Ascending aorta (tissue), 2 donors: ENCODE results near the gene GPS1. TPM values are rescaled to one million over a fixed set of nuclear protein-coding genes. Genes with fewer than 3 reads are reported as not detected.

Source experiments
- DNase-seq, 2 donors: peaks; one replicate each; pipeline ENCODE4 v3.0.0-alpha.2; 2019; ENCODE audit warnings: low spot score in 2 of 2
- H3K27ac ChIP-seq, 2 donors: fragments of 200-600 bp; sonication (generic); one replicate each; pipeline ENCODE4 v1.5.1; 2016 to 2017; ENCODE audit warnings: mild to moderate bottlenecking in 1 of 2
- H3K27me3 ChIP-seq: fragments of 200-600 bp; sonication (generic); one replicate; pipeline ENCODE4 v1.5.1; 2017
- H3K36me3 ChIP-seq, 2 donors: fragments of 200-600 bp; sonication (generic); one replicate each; pipeline ENCODE4 v1.5.1; 2016
- H3K4me1 ChIP-seq, 2 donors: fragments of 200-600 bp; sonication (generic); one replicate each; pipeline ENCODE4 v1.5.1; 2016 to 2017; ENCODE audit warnings: mild to moderate bottlenecking in 1 of 2
- H3K4me3 ChIP-seq, 2 donors: fragments of 200-600 bp; sonication (generic); one replicate each; pipeline ENCODE4 v1.5.1; 2016 to 2017; ENCODE audit warnings: mild to moderate bottlenecking in 1 of 2
- H3K9me3 ChIP-seq, 2 donors: fragments of 200-600 bp; sonication (generic); one replicate each; pipeline ENCODE4 v1.5.1; 2016
- intact Hi-C: fragments of 100-400 bp; cut with DNase I; formaldehyde crosslinking; loops from one replicate; pipeline ENCODE4 v1.15.1; 2023
- total RNA-seq: library from RNA; depleted of rRNA; stranded (reverse); fragments of >200 nt; gene quantifications from one replicate; pipeline ENCODE4 v1.1.0, GENCODE V29; 2016
- TF ChIP-seq, protein P1 (sequence below), 3 experiments: fragments of 200-600 bp in 2 of 3; fragments of 450-650 bp in 1 of 3; sonication (generic) in 2 of 3; IDR thresholded peaks; one replicate each; pipeline ENCODE4 v1.5.1; 2016 to 2019; ENCODE audit warnings: antibody characterized with exemption in 3 of 3, mild to moderate bottlenecking in 1 of 3, moderate library complexity in 1 of 3

Gene GPS1
- total RNA-seq, 1 donor from 2014 or later: 42.1 TPM

DNA sequence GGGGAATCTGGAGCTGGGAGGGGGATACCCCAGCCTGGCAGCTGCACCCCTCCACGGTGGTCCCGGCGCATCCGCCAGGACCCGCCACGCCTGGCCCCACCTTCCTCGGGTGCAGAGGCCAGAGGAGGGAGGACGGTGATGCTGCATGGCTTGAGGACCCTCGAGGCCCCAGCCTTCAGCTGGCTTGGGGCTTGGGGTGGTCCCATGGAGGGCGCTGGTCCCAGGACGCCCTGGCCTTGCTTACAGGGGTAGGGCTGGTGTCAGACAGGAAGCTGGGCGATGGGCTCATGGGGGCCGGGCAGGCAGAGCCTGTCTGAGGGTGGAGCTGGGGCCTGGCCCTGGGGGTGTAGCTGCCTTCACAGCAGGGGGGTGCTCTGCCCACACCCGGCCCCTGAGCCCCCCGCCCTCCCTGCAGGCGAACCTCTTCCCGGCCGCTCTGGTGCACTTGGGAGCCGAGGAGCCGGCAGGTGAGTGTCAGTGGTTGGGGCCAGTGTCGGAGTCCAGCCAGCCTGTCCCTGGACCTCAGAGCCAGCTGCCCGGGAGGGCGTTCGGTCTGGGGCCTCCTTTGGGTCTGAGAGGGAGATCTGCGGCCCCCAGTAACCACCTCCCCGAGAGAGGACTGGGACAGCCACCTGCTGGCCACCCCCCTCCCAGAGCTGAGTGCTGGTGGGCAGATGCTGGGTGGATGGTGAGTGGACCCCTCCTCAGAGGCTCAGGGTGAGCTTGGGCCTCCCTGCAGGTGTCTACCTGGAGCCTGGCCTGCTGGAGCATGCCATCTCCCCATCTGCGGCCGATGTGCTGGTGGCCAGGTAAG, 35.4 kb upstream of the GPS1 start:
- Histone ChIP-seq H3K27me3 (no peaks in the 10 kb centered on the region), H3K4me3 (no peak overlapping the region), H3K4me1 (peaks cover 7 to 16% of the 10 kb centered on the region in 2 donors), H3K9me3 (no peaks in the 10 kb centered on the region), H3K27ac (no peak overlapping the region), H3K36me3 (peaks cover 0 to 14% of the 10 kb centered on the region in 2 donors)
- TF ChIP-seq, protein P1, sequence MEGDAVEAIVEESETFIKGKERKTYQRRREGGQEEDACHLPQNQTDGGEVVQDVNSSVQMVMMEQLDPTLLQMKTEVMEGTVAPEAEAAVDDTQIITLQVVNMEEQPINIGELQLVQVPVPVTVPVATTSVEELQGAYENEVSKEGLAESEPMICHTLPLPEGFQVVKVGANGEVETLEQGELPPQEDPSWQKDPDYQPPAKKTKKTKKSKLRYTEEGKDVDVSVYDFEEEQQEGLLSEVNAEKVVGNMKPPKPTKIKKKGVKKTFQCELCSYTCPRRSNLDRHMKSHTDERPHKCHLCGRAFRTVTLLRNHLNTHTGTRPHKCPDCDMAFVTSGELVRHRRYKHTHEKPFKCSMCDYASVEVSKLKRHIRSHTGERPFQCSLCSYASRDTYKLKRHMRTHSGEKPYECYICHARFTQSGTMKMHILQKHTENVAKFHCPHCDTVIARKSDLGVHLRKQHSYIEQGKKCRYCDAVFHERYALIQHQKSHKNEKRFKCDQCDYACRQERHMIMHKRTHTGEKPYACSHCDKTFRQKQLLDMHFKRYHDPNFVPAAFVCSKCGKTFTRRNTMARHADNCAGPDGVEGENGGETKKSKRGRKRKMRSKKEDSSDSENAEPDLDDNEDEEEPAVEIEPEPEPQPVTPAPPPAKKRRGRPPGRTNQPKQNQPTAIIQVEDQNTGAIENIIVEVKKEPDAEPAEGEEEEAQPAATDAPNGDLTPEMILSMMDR (IDR thresholded peaks at IDR 0.05): no peak
- DNase-seq: no peak
- intact Hi-C loops: no loop called here

DNA sequence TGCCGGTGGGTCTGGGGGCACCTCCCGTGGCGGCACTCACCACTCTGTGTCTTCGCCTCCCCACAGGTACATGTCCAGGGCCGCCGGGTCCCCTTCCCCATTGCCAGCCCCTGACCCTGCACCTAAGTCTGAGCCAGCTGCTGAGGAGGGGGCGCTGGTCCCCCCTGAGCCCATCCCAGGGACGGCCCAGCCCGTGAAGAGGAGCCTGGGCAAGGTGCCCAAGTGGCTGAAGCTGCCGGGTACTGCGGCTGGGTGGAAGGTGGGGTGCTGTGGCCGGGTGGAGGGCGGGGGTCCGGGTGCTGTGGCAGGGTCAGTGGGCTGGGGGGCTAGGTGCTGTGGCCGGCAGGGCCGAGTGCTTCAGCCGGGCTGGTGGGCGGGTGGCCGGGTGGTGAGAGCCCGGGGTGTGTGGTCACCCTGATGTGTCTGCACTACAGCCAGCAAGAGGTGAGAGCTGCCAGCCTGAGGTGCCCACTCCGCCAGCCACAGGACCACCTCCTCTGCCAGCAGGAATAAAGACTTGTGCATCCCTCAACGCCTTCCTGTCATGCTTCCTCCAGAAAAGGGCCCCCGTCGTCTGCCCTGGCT, 34.7 kb upstream of the GPS1 start:
- Histone ChIP-seq H3K27me3 (no peaks in the 10 kb centered on the region), H3K4me3 (no peak overlapping the region), H3K27ac (no peak overlapping the region), H3K4me1 (peaks cover 14 to 23% of the 10 kb centered on the region in 2 donors), H3K9me3 (no peaks in the 10 kb centered on the region), H3K36me3 (peaks cover 0 to 14% of the 10 kb centered on the region in 2 donors)
- intact Hi-C loops: no loop called here
- DNase-seq: no peak
- TF ChIP-seq, protein P1 (IDR thresholded peaks at IDR 0.05): no peak

DNA sequence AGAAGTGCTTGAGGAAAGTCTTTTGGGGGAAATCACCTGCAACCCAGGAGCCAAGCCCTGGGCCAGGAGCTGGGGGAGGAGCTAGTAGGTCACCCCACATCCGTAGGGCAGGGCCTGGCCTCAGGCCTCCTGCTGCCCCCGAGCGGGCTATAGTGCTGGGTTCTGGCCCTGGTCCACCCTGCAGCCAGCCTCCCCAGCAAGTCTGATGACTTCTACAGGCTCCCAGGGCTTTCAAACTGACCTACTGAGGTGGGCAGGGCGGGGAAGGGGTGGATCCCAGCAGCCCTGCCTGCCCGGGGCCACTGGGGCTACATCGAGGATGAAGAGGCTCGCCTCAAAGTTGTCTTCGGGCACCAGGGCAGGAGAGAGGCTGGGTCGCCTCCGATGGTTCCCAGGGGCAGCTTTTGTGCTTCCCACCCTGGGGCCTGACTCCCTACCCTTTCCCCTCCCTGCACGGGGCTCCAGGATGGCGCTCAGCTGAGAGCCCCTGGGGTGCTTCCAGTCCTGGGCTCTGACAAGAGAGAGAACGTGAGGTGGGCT, 34.0 kb upstream of the GPS1 start:
- H3K27ac ChIP-seq: no peak overlapping the region
- TF ChIP-seq, protein P1 (IDR thresholded peaks at IDR 0.05): no peak
- intact Hi-C loops: no loop called here
- H3K27me3 ChIP-seq: no peaks in the 10 kb centered on the region
- no peak overlapping the region for H3K4me3 ChIP-seq
- no peaks in the 10 kb centered on the region for H3K9me3 ChIP-seq
- DNase-seq: no peak
- peaks cover 0 to 14% of the 10 kb centered on the region in 2 donors for H3K36me3 ChIP-seq
- H3K4me1 ChIP-seq: peaks cover 16 to 24% of the 10 kb centered on the region in 2 donors

DNA sequence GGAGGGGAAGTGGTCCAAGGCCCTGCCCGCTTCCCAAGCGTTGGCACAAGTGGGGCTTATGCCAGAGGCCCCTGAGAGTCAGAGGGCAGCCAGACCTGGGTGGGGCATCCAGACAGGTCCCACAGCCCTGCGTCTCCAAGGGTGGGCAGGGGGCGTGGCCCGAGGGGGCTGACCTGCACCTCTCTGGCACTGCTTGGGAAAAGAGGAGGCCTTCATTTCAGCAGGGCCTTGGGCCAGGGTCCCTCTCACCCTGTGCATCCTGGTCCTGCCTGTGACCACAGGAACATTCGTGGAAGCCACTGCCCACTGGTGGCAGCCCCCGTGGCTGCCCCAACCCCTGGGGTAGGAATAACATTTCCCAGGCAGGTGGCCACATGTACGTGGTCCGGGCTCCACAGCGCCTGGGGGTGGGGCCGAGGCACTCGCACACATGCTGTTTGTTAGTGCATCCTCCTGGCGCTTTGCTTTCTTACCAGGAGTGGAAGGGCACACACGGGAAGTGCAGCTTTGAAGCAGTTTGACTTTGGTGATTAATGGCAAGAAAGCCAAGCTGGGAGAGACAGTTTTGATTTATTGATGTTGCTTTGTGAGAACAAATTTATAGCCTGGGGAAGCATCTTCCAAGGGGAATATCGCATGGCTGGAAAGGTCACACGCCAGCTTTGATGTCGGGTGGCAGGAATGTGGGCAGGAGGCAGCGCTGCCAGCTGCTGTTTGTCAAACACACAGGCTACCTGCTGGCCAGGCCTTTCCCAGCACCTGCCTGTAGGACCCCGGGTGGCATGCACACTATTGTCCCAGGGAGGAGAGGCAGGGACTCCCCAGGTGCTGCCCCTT, 33.3 kb upstream of the GPS1 start:
- Histone ChIP-seq H3K27me3 (no peaks in the 10 kb centered on the region), H3K36me3 (peaks cover 0 to 14% of the 10 kb centered on the region in 2 donors), H3K27ac (no peak overlapping the region), H3K4me1 (peaks cover 16 to 17% of the 10 kb centered on the region in 2 donors), H3K9me3 (no peaks in the 10 kb centered on the region), H3K4me3 (no peak overlapping the region)
- intact Hi-C loops: no loop called here
- TF ChIP-seq, protein P1 (IDR thresholded peaks at IDR 0.05): no peak
- DNase-seq: no peak

DNA sequence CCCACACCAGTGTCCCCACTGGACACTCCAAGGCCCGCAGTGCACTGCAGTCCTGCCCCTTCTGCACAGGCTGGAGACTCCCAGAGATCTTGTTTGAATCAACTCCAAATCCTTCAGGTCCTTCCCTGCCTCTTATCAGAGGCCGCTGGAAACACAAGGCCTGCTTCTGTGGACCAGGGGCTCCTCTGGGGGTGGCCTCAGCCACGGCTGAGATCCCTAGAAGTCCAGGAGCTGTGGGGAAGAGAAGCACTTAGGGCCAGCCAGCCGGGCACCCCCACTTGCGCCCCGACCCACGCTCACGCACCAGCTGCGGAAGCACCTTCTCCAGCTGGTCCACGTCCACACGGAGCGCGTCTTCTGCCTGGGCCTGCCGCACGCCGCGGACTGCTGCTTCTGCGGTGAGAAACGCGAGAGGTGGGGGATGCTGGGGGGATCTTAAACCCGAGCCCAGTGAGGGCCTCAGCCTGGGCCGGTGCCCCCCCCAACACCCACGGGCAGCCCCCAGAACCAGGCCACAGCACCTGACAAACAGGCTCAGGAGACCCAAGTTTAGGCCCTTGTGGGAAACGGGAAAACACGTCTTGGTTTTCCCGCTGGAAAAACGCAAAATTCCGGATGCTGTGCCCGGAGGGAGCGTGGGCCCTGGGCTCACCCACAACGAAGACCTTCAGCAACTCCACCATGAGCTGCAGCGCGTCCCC, 32.6 kb upstream of the GPS1 start:
- intact Hi-C loops: no loop called here
- Histone ChIP-seq H3K4me1 (peaks cover 12 to 20% of the 10 kb centered on the region in 2 donors), H3K36me3 (peaks cover 0 to 14% of the 10 kb centered on the region in 2 donors), H3K9me3 (no peaks in the 10 kb centered on the region), H3K27me3 (no peaks in the 10 kb centered on the region), H3K4me3 (no peak overlapping the region), H3K27ac (no peak overlapping the region)
- TF ChIP-seq, protein P1 (IDR thresholded peaks at IDR 0.05): no peak
- no peak for DNase-seq
